ENCODE results near the gene CIT.

The CIT gene

DNA sequence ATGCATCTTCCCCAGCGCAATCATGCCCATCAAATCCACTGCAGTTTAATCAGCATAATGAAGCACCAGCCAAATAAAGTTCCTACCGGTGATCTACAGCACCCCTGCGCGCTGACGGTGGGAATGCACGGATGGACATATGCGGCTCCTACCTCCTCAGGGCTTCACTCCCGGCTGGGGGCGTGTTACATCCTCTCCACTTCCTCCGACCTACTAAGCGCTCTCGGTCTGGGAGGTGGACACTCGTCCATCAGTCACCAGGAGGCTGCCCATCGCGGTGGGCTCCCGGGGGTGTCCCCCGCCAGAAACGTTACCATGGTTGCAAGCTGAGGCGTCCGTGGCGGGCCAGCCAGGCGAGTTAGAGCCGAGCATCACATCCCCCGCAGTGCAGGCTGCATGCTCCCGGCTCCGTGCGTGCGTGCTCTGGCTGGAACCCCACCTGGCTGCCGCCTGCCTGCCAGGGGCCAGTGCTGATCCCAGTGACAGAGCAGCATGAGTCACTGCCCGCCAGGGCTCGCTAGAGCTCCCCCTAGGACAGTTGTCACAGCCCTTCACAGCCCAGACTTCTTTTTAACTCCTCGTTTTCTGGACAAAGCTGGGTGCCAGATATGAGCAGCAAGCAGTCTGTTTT, 73.0 kb downstream of the CIT start:
- no peak overlapping the region for H3K4me3 ChIP-seq (ENCODE audit: low read depth, low read length, poor library complexity, severe bottlenecking)
- peaks cover 8% of the 10 kb centered on the region for H3K9me3 ChIP-seq (ENCODE audit: low read length)
- TF ChIP-seq, protein P1, sequence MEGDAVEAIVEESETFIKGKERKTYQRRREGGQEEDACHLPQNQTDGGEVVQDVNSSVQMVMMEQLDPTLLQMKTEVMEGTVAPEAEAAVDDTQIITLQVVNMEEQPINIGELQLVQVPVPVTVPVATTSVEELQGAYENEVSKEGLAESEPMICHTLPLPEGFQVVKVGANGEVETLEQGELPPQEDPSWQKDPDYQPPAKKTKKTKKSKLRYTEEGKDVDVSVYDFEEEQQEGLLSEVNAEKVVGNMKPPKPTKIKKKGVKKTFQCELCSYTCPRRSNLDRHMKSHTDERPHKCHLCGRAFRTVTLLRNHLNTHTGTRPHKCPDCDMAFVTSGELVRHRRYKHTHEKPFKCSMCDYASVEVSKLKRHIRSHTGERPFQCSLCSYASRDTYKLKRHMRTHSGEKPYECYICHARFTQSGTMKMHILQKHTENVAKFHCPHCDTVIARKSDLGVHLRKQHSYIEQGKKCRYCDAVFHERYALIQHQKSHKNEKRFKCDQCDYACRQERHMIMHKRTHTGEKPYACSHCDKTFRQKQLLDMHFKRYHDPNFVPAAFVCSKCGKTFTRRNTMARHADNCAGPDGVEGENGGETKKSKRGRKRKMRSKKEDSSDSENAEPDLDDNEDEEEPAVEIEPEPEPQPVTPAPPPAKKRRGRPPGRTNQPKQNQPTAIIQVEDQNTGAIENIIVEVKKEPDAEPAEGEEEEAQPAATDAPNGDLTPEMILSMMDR (IDR thresholded peaks at IDR 0.05; ENCODE audit: low read length), result peak; percentile 44; the same call in 1 of the 2 replicates
- TF ChIP-seq EZH2 (IDR thresholded peaks at IDR 0.05; ENCODE audit: borderline replicate concordance, low read length), result no peak
- H3K9ac ChIP-seq (ENCODE audit: low read length), result no peak overlapping the region
- no peaks in the 10 kb centered on the region for H3K79me2 ChIP-seq (ENCODE audit: insufficient read depth, low read length)
- no peak overlapping the region for H3K27ac ChIP-seq (ENCODE audit: low read depth, low read length, poor library complexity, severe bottlenecking)
- no peaks in the 10 kb centered on the region for H3F3A ChIP-seq (ENCODE audit: insufficient read depth, low read length)
- H3K27me3 ChIP-seq (ENCODE audit: insufficient read depth, low read length), result no peaks in the 10 kb centered on the region
- no peak overlapping the region for H2AFZ ChIP-seq (ENCODE audit: low read length)
- no peak overlapping the region for H3K4me2 ChIP-seq (ENCODE audit: low read length)
- no peaks in the 10 kb centered on the region for H4K20me1 ChIP-seq (ENCODE audit: insufficient read depth, low read length)
- peaks cover 36% of the 10 kb centered on the region for H3K36me3 ChIP-seq (ENCODE audit: insufficient read depth, low read length)
- no peaks in the 10 kb centered on the region for H3K4me1 ChIP-seq (ENCODE audit: insufficient read depth, low read length, severe bottlenecking)
- no peaks in the 10 kb centered on the region for H3K9me2 ChIP-seq (ENCODE audit: low read depth, low read length)

DNA sequence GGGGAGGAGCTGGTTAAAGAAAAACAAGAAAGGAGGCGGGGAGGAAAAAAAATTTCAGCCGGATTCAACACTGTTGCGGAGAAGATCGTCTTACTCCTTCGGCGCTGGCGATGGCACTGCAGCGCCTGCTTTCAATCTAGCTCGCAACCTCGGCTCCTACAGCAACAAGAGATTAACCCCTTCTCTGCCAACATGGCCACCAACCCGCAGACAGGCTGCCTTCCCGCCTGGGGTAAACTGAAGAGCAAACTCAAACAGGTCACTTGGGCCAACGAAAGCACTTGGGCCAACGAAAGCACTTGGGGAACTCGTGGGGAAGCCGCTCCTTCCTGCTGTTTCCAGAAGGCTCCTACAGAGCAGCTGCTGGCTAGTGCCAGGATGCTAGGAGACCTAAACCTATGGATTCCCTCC, 73.7 kb downstream of the CIT start:
- Histone ChIP-seq H3F3A (ENCODE audit: insufficient read depth, low read length) (no peaks in the 10 kb centered on the region), H3K27me3 (ENCODE audit: insufficient read depth, low read length) (no peaks in the 10 kb centered on the region), H3K9me2 (ENCODE audit: low read depth, low read length) (no peaks in the 10 kb centered on the region), H3K4me1 (ENCODE audit: insufficient read depth, low read length, severe bottlenecking) (no peaks in the 10 kb centered on the region), H3K9me3 (ENCODE audit: low read length) (peaks cover 8% of the 10 kb centered on the region), H3K4me2 (ENCODE audit: low read length) (no peak overlapping the region), H3K9ac (ENCODE audit: low read length) (no peak overlapping the region), H3K36me3 (ENCODE audit: insufficient read depth, low read length) (peaks cover 36% of the 10 kb centered on the region), H3K79me2 (ENCODE audit: insufficient read depth, low read length) (no peaks in the 10 kb centered on the region), H2AFZ (ENCODE audit: low read length) (no peak overlapping the region), H3K27ac (ENCODE audit: low read depth, low read length, poor library complexity, severe bottlenecking) (no peak overlapping the region), H3K4me3 (ENCODE audit: low read depth, low read length, poor library complexity, severe bottlenecking) (no peak overlapping the region), H4K20me1 (ENCODE audit: insufficient read depth, low read length) (no peaks in the 10 kb centered on the region)
- TF ChIP-seq, protein P1 (IDR thresholded peaks at IDR 0.05; ENCODE audit: low read length), result no peak
- TF ChIP-seq EZH2 (IDR thresholded peaks at IDR 0.05; ENCODE audit: borderline replicate concordance, low read length), result no peak

DNA sequence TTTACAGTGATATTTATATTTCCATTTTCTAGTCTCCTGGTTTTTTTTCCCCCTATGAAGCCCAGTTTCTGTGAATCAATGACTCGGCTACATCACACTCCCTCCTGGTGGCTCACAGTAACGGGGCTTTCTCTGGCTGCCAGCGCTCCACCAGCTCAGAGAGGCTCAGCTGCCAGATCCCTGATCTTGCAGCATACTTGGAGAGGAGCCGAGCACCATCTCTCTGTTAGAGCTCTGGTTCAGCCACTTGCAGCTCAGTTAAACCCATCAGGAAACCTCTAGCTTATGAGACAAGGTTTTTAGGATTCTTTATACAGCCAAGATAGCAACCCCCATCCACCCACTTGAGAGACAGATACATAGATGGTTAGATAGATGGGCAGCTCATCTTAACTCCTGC, 74.6 kb downstream of the CIT start:
- Histone ChIP-seq H3K36me3 (ENCODE audit: insufficient read depth, low read length) (peaks cover 34% of the 10 kb centered on the region), H3K4me2 (ENCODE audit: low read length) (no peak overlapping the region)

More for the DNA sequence above, 74.6 kb downstream of the CIT start:
- no peaks in the 10 kb centered on the region for H3F3A ChIP-seq (ENCODE audit: insufficient read depth, low read length)
- H3K9ac ChIP-seq (ENCODE audit: low read length), result no peak overlapping the region
- H3K27ac ChIP-seq (ENCODE audit: low read depth, low read length, poor library complexity, severe bottlenecking), result no peak overlapping the region
- H2AFZ ChIP-seq (ENCODE audit: low read length), result no peak overlapping the region
- TF ChIP-seq EZH2 (IDR thresholded peaks at IDR 0.05; ENCODE audit: borderline replicate concordance, low read length), result no peak
- TF ChIP-seq, protein P1 (IDR thresholded peaks at IDR 0.05; ENCODE audit: low read length), result no peak
- no peaks in the 10 kb centered on the region for H3K79me2 ChIP-seq (ENCODE audit: insufficient read depth, low read length)
- no peaks in the 10 kb centered on the region for H3K27me3 ChIP-seq (ENCODE audit: insufficient read depth, low read length)
- no peaks in the 10 kb centered on the region for H3K4me1 ChIP-seq (ENCODE audit: insufficient read depth, low read length, severe bottlenecking)
- H3K9me2 ChIP-seq (ENCODE audit: low read depth, low read length), result no peaks in the 10 kb centered on the region
- H3K4me3 ChIP-seq (ENCODE audit: low read depth, low read length, poor library complexity, severe bottlenecking), result no peak overlapping the region
- peaks cover 7% of the 10 kb centered on the region for H3K9me3 ChIP-seq (ENCODE audit: low read length)
- no peaks in the 10 kb centered on the region for H4K20me1 ChIP-seq (ENCODE audit: insufficient read depth, low read length)

Measured in OCI-LY1 (cell line).